ENCODE measurements around the gene SLC2A8.

The SLC2A8 gene

GRCh38 chr9:127398715-127399400, 1.9 kb downstream of the SLC2A8 start:
- Histone ChIP-seq H3K9ac (ENCODE audit: low read depth, low read length, poor library complexity, severe bottlenecking) (no peak overlapping the region), H3K36me3 (ENCODE audit: insufficient read depth, low read length) (no peaks in the 10 kb centered on the region), H3K27me3 (ENCODE audit: insufficient read depth, low read length, poor library complexity, severe bottlenecking) (peaks cover 74% of the 10 kb centered on the region), H3K9me3 (ENCODE audit: insufficient read depth, low read depth, low read length) (no peaks in the 10 kb centered on the region), H3K79me2 (ENCODE audit: insufficient read depth, low read length) (no peaks in the 10 kb centered on the region), H3F3A (ENCODE audit: low read depth) (no peaks in the 10 kb centered on the region), H2AFZ (ENCODE audit: low read length) (no peak overlapping the region), H3K4me2 (ENCODE audit: low read depth, low read length, poor library complexity, severe bottlenecking) (no peak overlapping the region), H3K4me1 (ENCODE audit: insufficient read depth, low read length, poor library complexity, severe bottlenecking) (no peaks in the 10 kb centered on the region), H3K4me3 (ENCODE audit: low read length, poor library complexity, severe bottlenecking) (no peak overlapping the region), H3K9me2 (replicated peaks; ENCODE audit: low read depth, low read length) (no peaks in the 10 kb centered on the region), H4K20me1 (ENCODE audit: insufficient read depth, low read length, poor library complexity, severe bottlenecking) (no peaks in the 10 kb centered on the region)
- no peak for TF ChIP-seq EZH2phosphoT487 (IDR thresholded peaks at IDR 0.05; ENCODE audit: borderline replicate concordance)
- TF ChIP-seq, protein P1, sequence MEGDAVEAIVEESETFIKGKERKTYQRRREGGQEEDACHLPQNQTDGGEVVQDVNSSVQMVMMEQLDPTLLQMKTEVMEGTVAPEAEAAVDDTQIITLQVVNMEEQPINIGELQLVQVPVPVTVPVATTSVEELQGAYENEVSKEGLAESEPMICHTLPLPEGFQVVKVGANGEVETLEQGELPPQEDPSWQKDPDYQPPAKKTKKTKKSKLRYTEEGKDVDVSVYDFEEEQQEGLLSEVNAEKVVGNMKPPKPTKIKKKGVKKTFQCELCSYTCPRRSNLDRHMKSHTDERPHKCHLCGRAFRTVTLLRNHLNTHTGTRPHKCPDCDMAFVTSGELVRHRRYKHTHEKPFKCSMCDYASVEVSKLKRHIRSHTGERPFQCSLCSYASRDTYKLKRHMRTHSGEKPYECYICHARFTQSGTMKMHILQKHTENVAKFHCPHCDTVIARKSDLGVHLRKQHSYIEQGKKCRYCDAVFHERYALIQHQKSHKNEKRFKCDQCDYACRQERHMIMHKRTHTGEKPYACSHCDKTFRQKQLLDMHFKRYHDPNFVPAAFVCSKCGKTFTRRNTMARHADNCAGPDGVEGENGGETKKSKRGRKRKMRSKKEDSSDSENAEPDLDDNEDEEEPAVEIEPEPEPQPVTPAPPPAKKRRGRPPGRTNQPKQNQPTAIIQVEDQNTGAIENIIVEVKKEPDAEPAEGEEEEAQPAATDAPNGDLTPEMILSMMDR (conservative IDR thresholded peaks at IDR 0.05; ENCODE audit: low read length), result no peak

DNA sequence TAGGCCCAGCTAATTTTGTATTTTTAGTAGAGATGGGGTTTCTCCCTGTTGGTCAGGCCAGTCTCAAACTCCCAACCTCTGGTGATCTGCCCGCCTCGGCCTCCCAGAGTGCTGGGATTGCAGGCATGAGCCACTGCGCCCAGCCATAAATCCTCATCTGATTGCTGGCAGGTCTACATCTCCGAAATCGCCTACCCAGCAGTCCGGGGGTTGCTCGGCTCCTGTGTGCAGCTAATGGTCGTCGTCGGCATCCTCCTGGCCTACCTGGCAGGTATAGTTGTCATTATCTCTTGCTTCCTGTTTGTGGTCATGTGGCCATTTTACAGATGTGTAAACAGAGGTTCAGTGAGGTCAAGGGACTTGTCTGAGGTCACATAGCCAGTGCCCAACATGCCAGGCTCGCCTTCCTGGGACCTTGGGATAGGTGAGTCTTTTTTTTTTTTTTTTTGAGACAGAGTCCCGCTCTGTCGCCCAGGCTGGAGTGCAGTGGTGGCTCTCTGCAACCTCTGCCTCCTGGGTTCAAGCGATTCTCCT, 2.8 kb downstream of the SLC2A8 start:
- no peaks in the 10 kb centered on the region for H3K79me2 ChIP-seq (ENCODE audit: insufficient read depth, low read length)
- no peaks in the 10 kb centered on the region for H3K36me3 ChIP-seq (ENCODE audit: insufficient read depth, low read length)
- no peaks in the 10 kb centered on the region for H3K4me1 ChIP-seq (ENCODE audit: insufficient read depth, low read length, poor library complexity, severe bottlenecking)
- no peaks in the 10 kb centered on the region for H4K20me1 ChIP-seq (ENCODE audit: insufficient read depth, low read length, poor library complexity, severe bottlenecking)
- no peaks in the 10 kb centered on the region for H3K9me3 ChIP-seq (ENCODE audit: insufficient read depth, low read depth, low read length)
- no peak overlapping the region for H3K4me3 ChIP-seq (ENCODE audit: low read length, poor library complexity, severe bottlenecking)
- H2AFZ ChIP-seq (ENCODE audit: low read length), result no peak overlapping the region
- H3K4me2 ChIP-seq (ENCODE audit: low read depth, low read length, poor library complexity, severe bottlenecking), result no peak overlapping the region
- H3F3A ChIP-seq (ENCODE audit: low read depth), result no peaks in the 10 kb centered on the region
- peaks cover 64% of the 10 kb centered on the region for H3K27me3 ChIP-seq (ENCODE audit: insufficient read depth, low read length, poor library complexity, severe bottlenecking)
- TF ChIP-seq, protein P1 (conservative IDR thresholded peaks at IDR 0.05; ENCODE audit: low read length), result no peak
- H3K9ac ChIP-seq (ENCODE audit: low read depth, low read length, poor library complexity, severe bottlenecking), result no peak overlapping the region
- no peaks in the 10 kb centered on the region for H3K9me2 ChIP-seq (replicated peaks; ENCODE audit: low read depth, low read length)

DNA sequence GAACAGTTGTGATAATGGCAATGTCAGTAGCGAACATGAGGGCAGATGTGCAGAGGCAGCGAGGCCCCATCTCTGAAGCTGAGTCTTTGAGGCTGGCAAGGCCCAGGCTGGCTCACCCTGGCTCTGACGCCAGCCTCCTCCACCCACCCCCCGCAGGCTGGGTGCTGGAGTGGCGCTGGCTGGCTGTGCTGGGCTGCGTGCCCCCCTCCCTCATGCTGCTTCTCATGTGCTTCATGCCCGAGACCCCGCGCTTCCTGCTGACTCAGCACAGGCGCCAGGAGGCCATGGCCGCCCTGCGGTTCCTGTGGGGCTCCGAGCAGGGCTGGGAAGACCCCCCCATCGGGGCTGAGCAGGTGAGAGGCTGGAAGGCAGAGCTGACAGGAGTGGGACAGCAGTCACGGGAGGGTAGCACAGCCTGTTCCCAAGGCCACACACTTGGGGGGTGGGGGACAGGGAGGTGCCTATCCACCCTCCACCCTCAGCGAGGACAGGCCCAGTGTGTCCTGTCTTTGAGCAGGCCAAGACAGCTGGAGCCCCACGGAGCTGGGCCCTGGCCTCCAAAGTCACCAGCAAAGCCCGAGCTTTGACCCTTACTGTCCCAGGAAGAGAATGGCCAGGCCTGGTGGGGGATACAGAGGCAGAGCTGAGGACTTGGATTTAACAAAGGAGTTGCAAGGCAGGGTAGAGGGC, 5.6 kb downstream of the SLC2A8 start:
- Histone ChIP-seq H2AFZ (ENCODE audit: low read length) (no peak overlapping the region), H3K79me2 (ENCODE audit: insufficient read depth, low read length) (no peaks in the 10 kb centered on the region), H3K4me3 (ENCODE audit: low read length, poor library complexity, severe bottlenecking) (no peak overlapping the region), H3K9me3 (ENCODE audit: insufficient read depth, low read depth, low read length) (no peaks in the 10 kb centered on the region), H3F3A (ENCODE audit: low read depth) (no peaks in the 10 kb centered on the region), H3K27me3 (ENCODE audit: insufficient read depth, low read length, poor library complexity, severe bottlenecking) (peaks cover 43% of the 10 kb centered on the region), H3K9me2 (replicated peaks; ENCODE audit: low read depth, low read length) (no peaks in the 10 kb centered on the region), H3K36me3 (ENCODE audit: insufficient read depth, low read length) (no peaks in the 10 kb centered on the region), H3K4me1 (ENCODE audit: insufficient read depth, low read length, poor library complexity, severe bottlenecking) (no peaks in the 10 kb centered on the region), H3K9ac (ENCODE audit: low read depth, low read length, poor library complexity, severe bottlenecking) (no peak overlapping the region), H4K20me1 (ENCODE audit: insufficient read depth, low read length, poor library complexity, severe bottlenecking) (no peaks in the 10 kb centered on the region), H3K4me2 (ENCODE audit: low read depth, low read length, poor library complexity, severe bottlenecking) (no peak overlapping the region)
- TF ChIP-seq, protein P1 (conservative IDR thresholded peaks at IDR 0.05; ENCODE audit: low read length), result no peak
- TF ChIP-seq EZH2phosphoT487 (IDR thresholded peaks at IDR 0.05; ENCODE audit: borderline replicate concordance), result no peak
